Colon (tissue), 2 donors: ENCODE measurements around the gene GLIS1.
"Not testable (repeated sequence)": the region's sequence is repeated elsewhere in the genome, so short reads cannot be mapped to it uniquely, and the experiment has no call there.

Source experiments
- FAIRE-seq: peaks from 2 replicates; lab custom pipeline; 2012; peaks lifted over from hg19 to GRCh38; lab: Jason Lieb, UNC
- donor health status: control.
- donor health status: control.

Gene GLIS1

GRCh38 chr1:53559854-53560580 lies 178.9 kb downstream of the GLIS1 start:
- no peak for FAIRE-seq

GRCh38 chr1:53559391-53559815 lies 179.6 kb downstream of the GLIS1 start:
- no peak for FAIRE-seq

- FAIRE-seq: no peak
Observed at GRCh38 chr1:53558739-53559315, 180.1 kb downstream of the GLIS1 start.

DNA sequence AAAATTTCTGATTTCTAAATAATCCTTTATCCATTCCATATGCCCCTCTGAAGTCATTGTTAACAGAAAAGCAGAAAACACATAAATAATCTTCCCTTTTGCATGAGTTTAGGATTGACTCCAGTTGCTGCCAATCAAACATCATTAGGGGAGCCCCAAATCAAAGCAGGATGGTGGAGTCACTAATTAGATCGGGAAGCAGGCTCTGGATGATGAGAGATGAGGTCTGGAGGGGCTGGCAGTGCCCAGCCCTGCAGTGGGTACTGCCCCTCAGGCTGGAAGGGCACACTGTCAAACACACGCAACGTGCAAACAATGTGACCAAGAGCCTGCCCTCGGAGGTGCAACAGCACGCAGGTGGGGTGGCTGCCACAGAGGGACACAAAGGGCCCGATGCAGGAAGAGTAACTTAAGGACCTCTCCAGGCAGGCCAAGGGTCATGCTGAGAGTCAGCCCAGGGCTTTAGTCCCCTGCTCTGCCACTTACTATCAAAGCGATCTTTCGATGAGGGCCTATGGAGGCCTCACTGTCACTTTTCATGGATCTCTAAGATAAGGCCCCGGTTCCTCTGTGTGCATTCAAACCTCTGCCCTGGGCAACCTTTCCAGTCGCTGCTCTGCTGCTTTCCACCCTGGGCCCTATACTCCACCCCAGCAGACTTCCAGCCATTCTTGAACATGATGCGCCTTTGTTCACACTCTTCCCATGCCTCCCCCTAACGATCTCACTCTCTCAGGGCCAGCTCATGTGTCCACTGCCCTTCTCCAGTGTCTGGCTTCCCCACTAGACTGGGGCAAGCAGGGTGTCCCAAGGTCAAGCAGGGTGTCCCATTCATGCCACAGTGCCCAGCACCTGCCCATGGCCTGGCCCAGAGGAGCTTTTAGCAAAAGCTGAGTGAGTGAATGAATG lies 180.9 kb downstream of the GLIS1 start:
- no peak for FAIRE-seq

- FAIRE-seq: no peak
Observed at GRCh38 chr1:53557369-53557768, 181.6 kb downstream of the GLIS1 start.

DNA sequence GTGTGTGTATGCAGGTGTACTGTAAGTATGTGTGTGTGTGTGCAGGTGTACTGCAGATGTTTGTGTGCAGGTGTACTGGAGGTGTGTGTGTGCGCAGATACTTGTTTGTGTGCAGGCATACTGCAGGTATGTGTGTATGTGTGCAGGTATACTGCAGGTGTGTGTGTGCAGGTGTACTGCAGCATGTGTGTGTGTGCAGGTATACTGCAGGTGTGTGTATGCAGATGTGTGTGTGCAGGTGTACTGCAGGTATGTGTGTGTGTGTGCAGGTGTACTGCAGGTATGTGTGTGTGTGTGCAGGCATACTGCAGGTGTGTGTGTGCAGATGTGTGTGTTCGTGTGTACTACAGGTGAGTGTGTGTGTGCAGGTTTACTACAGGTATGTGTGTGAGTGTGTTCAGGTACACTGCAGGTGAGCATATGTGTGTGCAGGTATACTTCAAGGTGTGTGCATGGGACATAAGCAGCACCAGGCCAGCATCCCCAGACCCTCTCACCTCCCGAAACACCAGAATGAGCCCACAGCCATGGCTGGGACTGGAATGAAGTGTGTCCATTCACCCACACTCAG lies 182.2 kb downstream of the GLIS1 start:
- FAIRE-seq: no peak

- not testable (repeated sequence) for FAIRE-seq
Observed at GRCh38 chr1:53555620-53556326, 183.2 kb downstream of the GLIS1 start.

DNA sequence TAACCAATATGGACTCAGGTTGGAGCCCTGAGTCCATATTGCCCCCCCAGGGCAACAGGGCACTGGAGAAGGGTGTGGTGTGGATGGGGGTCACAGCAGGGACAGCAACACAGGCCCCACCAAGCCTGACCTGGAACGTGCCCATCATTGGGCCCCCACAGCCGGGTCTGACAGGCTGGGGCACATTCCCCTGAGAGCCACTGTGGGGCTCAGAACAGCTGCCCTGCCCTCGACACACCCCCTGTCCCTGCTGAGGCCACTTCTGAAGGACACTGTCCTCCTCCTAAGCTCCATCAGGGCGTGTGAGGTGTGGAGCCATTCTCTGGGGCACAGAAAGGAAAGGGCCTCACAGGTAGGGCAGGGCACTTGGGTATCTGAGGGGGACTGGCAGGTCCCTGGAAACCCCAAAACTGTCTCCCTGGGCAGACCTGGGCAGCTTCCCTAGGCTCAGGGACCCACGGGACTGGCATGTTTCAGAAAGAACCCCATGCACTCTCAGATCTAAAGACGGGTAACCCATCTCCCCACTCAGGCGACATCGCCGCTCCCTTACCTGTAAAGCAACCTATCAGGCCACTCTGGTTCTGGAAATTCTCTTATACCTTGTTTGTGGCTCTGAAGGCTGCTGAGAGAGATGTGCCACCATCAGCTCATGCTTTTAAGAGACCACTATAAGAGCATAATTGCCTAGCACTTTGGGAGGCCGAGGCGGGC lies 184.2 kb downstream of the GLIS1 start:
- no peak for FAIRE-seq

DNA sequence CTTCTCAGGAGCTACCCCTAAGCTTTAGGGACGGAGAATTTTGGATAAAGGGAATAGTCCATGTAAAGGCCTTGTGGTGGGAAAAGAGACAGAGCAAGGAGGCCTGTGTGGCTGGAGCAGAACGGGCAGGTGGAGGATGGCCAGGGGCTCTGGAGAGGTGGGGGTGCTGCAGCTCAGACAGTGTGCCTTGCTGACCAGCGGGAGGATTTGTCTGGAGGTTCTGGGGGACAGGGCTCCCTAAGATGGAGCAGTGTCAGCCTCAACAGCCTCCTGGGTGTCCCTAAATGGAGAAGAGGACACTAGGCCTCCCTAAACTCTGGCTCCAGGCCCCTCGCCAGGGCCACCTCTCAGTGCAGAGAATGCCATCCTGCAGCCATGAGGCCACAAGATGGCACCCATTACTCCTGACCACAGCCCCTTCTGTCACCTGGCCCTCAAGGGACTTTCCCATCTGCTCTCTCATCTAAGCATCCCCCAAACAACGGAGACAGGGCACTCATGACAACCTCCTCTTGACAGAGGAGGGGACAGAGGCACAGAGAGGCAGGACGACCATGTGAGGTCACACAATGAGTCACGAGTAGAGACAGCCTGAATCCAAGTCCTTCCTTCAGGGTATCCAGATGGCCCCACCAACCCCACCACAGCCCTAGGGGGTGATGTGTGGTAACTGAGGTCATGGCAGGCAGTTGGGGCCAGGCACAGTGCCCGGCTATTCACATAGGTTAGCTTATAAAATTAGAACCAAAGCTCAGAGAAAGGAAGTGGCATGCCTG lies 185.0 kb downstream of the GLIS1 start:
- no peak for FAIRE-seq

DNA sequence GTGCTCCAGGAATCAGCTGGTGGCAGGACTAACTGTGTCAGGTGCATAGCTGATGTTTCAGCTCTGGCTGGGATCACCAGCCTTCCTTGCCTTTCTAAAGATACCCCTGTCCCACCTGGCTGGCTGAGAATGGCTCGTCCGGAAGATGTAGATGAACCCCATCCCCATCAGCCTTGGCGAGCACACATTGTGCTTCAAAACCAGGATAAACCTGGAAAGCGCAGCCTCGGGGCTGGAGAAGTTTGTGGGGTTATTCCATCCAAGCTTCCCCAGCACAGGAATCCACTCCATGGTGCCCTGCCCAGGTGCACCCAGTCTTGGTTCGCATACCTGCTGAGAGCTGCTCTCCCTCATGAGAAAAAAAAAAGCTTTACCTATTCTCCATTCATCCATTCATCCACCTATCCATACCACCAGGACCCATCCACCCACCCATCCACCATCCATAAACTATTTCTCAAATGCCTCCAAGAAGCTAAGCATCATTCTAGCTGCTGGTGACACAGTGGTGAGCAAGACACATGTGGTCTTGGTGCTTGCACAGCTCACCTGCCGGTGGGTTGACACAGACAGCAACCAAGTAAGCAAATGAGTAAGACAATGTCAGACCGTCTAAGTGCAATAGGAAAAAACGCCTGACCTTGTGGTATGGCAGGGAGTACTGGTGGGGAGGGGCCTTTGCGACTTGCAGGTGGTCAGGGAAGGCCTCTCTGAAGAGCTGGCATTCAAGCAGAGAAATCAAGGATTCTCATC lies 185.8 kb downstream of the GLIS1 start:
- no peak for FAIRE-seq

GRCh38 chr1:53552146-53552861 lies 186.7 kb downstream of the GLIS1 start:
- FAIRE-seq: no peak

GRCh38 chr1:53551428-53551995 lies 187.5 kb downstream of the GLIS1 start:
- no peak for FAIRE-seq

- no peak for FAIRE-seq
Observed at GRCh38 chr1:53550201-53550741, 188.7 kb downstream of the GLIS1 start.

- no peak for FAIRE-seq
Observed at GRCh38 chr1:53549781-53550180, 189.2 kb downstream of the GLIS1 start.

DNA sequence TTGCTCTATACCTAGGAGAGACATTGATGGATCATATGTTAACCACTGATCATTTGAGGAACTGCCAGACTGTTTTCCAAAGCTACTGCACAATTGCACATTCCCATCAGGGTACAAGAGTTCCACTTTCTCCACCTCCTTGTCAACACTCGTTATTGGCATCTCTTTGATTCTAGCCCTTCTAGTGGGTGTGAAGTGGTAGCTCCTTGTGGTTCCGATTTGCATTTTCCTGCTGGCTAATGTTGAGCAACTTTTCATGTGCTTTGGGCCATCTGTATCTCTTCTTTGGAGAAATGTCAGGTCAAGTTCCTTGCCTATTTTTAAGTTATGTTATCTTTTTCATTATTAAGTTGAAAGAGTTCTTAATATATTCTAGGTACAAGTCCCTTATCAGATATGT lies 189.7 kb downstream of the GLIS1 start:
- no peak for FAIRE-seq

GRCh38 chr1:53548031-53548491 lies 190.9 kb downstream of the GLIS1 start:
- FAIRE-seq: no peak

- no peak for FAIRE-seq
Observed at GRCh38 chr1:53547231-53547790, 191.7 kb downstream of the GLIS1 start.
